Neural cell (in vitro differentiated cells): ENCODE results near the gene KIAA1549.

Experiments
- POLR2AphosphoS5 ChIP-seq: IDR thresholded peaks from 2 replicates; pipeline ENCODE4 v1.6.1; 2012
- RAD21 ChIP-seq: fragments of 450-650 bp; conservative IDR thresholded peaks from 2 replicates; pipeline ENCODE4 v1.6.1; 2014; ENCODE audit warnings: antibody characterized with exemption, mild to moderate bottlenecking, moderate library complexity
- SMC3 ChIP-seq: fragments of 450-650 bp; conservative IDR thresholded peaks from 2 replicates; pipeline ENCODE4 v1.6.1; 2014; ENCODE audit warnings: antibody characterized with exemption, mild to moderate bottlenecking, moderate library complexity; ENCODE audit not compliant: poor library complexity
- TF ChIP-seq, protein P1 (sequence below): fragments of 450-650 bp; IDR thresholded peaks from 2 replicates; pipeline ENCODE4 v1.5.1; 2014; ENCODE audit warnings: antibody characterized with exemption, mild to moderate bottlenecking, moderate library complexity; ENCODE audit not compliant: poor library complexity, severe bottlenecking

DNA sequence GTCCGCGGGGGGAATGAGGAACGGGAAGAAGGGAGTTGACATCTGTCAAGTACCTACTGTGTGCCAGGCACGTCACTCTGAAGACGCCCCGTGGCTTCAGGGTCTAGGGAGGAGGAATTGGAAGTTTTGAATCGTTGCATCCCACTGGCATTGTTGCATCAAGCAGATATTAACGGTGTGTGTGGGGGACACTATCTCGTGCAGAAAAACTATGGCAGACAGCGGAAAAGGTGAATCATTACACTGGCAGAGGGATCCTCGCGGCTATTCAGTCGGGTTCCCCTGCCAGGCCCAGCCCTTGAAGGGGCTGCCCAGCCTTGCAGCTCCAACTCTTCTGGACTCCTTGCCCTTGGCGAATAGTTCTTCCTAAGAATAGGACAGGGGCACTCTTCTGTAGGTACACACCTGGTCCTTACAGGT is 1.0 kb upstream of the KIAA1549 start:
- TF ChIP-seq, protein P1, sequence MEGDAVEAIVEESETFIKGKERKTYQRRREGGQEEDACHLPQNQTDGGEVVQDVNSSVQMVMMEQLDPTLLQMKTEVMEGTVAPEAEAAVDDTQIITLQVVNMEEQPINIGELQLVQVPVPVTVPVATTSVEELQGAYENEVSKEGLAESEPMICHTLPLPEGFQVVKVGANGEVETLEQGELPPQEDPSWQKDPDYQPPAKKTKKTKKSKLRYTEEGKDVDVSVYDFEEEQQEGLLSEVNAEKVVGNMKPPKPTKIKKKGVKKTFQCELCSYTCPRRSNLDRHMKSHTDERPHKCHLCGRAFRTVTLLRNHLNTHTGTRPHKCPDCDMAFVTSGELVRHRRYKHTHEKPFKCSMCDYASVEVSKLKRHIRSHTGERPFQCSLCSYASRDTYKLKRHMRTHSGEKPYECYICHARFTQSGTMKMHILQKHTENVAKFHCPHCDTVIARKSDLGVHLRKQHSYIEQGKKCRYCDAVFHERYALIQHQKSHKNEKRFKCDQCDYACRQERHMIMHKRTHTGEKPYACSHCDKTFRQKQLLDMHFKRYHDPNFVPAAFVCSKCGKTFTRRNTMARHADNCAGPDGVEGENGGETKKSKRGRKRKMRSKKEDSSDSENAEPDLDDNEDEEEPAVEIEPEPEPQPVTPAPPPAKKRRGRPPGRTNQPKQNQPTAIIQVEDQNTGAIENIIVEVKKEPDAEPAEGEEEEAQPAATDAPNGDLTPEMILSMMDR = no peak
- TF ChIP-seq SMC3 (no peak), RAD21 (no peak), POLR2AphosphoS5 (no peak)
